GM12874 (cell line): ENCODE measurements around the gene IFT172.

ENCODE experiments used
- TF ChIP-seq, protein P1 (sequence below): IDR thresholded peaks from 2 replicates; pipeline ENCODE4 v1.5.1; 2011; ENCODE audit warnings: low read depth, mild to moderate bottlenecking, control low read depth, low read length, moderate library complexity; ENCODE audit not compliant: insufficient read depth

Gene IFT172

DNA sequence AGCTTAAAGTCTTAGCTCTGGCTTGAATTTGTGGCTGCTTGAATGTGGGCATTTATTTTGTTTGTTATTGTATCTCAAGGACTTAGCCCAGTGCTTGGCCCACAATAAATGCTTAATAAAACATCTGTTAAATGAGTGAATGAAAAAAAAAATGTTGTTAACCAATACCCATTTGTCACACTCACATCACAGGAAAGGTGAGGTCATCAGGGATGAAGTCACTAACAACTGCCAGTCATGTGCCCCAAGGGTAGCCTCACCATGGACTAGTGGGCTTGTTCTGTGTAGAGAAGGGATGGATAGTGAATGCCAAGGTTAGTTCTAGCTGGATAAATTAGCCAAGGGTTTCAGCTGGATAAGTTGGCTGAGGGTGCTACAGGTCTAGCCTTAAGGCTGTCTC is 58.1 kb downstream of the IFT172 start:
- TF ChIP-seq, protein P1, sequence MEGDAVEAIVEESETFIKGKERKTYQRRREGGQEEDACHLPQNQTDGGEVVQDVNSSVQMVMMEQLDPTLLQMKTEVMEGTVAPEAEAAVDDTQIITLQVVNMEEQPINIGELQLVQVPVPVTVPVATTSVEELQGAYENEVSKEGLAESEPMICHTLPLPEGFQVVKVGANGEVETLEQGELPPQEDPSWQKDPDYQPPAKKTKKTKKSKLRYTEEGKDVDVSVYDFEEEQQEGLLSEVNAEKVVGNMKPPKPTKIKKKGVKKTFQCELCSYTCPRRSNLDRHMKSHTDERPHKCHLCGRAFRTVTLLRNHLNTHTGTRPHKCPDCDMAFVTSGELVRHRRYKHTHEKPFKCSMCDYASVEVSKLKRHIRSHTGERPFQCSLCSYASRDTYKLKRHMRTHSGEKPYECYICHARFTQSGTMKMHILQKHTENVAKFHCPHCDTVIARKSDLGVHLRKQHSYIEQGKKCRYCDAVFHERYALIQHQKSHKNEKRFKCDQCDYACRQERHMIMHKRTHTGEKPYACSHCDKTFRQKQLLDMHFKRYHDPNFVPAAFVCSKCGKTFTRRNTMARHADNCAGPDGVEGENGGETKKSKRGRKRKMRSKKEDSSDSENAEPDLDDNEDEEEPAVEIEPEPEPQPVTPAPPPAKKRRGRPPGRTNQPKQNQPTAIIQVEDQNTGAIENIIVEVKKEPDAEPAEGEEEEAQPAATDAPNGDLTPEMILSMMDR = no peak

GRCh38 chr2:27428978-27429541 is 60.5 kb downstream of the IFT172 start:
- TF ChIP-seq, protein P1 = no peak

DNA sequence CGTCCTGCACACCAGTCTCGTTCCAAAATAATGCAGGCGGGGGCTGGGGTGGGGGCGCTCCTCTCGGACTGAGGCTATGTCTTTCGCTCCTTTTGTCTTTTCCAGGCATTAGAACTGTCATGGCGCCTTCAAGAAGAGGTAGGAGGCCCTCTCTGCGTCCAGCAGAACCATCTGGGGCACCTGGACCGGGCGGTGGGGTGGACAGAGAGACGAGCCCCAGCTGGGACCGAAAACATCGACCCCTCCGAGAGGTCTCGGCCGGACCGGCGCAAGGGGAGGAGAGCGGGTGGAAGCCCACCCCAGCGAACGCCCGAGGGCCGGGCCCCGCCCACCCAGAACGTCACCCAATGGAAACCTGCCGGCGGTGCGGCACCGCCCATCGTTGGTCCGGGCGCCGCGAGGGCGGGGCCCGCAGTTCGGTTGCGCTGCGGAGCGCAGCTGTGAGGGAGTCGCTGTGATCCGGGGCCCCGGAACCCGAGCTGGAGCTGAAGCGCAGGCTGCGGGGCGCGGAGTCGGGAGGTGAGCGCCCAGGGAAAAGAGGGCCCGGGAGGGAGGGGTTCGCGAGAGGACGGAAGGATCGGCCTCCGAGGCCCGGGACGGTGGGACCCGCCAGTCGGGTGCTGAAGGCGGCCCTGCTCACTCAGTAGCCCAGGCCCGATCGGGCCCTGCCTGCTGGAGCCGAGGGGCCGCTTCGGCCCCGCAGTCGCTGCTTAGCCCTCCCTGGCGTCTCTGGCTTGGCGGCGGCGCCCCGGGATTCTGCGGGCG is 61.1 kb downstream of the IFT172 start, which contains the start of gene NRBP1:
Gene NRBP1 (plus strand): TSS at position 419 of the 765 bp plus-strand sequence. CDS start 4,643 bp downstream, outside the sequence.
- TF ChIP-seq, protein P1 = no peak

DNA sequence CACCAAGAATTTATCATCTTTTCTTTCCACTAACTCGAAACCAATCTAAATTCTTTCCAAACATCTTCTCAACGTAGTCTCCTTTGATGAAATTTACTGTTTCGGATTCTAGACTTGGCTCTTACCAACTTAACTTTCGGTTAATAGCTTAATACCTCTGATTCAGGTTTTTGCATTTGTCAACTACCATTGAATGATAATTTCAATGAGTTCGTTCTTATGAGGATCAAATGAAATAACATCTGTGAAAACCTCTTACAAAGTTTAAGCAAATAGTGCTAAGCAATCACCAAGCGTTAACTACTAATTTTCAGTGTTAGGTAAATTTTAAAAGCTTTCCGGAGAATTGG is 61.7 kb downstream of the IFT172 start:
- TF ChIP-seq, protein P1 = no peak

DNA sequence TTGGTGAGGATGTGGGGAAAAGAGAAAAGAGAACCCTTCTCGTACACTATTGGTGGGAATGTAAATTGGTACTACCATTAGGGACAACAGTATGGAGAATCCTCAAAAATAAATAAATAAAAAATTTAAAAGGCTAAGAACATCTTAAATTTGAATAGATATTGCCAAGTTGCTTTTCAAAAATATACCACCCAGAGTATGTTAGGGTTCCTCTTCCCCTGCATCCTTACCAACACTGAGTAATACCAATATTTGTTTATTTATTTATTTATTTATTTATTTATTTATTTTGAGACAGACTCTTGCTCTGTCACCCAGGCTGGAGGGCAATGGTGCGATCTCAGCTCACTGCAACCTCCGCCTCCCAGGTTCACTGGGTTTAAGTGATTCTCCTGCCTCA is 66.6 kb downstream of the IFT172 start:
- TF ChIP-seq, protein P1 = no peak

DNA sequence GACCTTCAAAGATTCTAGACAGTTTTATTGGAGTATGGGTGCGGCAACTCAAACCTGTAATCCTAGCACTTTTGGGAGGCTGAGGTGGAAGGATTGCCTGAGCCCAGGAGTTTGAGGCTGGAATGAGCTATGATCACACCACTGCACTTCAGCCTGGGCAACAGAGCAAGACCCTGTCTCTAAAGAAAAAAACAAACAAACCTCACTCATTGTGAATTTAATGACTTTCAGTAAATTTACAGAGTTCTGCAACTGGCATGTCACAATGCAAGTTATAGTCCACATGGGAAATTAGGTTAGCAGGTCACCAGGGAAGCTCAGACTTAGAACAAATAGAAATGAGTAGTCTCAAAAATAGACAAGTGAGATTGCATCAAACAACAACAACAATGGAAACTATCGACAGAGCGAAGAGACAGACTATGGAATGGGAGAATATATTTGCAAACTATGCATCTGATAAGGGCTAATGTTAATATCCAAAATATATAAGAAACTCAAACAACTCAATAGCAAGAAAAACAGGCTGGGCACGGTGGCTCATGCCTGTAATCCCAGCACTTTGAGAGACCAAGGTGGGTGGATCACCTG is 67.8 kb downstream of the IFT172 start:
- TF ChIP-seq, protein P1 = no peak

GRCh38 chr2:27420996-27421395 is 68.5 kb downstream of the IFT172 start:
- TF ChIP-seq, protein P1 = no peak
